ENCODE data around the gene SYNJ2BP.
"Not testable (repeated sequence)": the region's sequence is repeated elsewhere in the genome, so short reads cannot be mapped to it uniquely, and the experiment has no call there.

The SYNJ2BP gene, protein sequence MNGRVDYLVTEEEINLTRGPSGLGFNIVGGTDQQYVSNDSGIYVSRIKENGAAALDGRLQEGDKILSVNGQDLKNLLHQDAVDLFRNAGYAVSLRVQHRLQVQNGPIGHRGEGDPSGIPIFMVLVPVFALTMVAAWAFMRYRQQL

DNA sequence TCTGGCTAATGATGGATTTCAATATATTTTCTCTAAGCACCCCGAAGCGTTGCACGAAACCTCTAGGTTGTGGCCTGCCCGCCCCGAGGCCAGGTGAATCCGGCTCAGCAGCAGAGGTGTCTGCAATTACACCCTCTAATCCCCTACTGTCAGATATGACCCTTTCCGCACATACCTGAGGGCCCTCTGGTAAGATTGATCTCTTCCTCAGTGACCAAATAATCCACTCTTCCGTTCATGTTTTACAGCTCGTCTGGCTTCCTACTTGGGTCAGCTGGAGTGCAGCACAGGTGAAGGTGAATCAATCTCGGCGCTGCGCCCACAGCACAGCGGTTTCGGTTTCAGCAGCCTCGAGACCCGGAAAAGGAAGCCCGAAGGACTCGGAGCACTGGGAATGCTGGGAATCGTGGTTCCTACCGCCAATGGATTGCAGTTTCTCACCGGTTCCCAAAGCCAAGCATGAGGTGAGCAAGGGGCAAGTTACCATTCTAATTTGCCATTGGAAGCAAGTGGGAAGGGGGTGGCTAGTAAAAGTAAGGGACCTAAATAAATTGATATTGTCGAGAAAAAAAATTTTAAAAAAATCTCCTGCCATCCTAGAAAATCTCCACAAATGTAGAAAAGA, at the start of gene SYNJ2BP:
SYNJ2BP (minus strand) TSS at position 366 of the 625 bp plus-strand sequence; CDS start at position 239, 127 bp downstream.
- FAIRE-seq = no peak

DNA sequence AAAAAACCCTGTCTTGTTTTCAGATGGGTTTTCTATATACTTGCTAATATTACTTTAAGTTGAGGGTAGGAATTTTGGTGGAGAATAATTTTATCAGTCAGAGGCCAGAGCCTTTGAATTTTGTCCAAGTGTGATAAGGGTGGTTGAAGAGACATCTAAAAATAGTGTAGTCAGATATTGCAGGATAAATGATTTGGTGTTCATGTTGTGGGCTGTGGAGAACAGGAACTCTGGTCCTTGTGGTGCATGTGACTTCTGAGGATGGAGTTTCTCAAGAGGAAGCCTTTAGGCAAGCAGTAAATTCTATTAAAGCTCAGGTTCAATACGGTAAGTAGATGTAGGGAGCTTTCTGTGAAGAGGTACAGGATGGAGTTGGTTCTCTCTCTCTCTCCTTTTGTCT, 37.8 kb upstream of the SYNJ2BP start:
- no peak for FAIRE-seq

DNA sequence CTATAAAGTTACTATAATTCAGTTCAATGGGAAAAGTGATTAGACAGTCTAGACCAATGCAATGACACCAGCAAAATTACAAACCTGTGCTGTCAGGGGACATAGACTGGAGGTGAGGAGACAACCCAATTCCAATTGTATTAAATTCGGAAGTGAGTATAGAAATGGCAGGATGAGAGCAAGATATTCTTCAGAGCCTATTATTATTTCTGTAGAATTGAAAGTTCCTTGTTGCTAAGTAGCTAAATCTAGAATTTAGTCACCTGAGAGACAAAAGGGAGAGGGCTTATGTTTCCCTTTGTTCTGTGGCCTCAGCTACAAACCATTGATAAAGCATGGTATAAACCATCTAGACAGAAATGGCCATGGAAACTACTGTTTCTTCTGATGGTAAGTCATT, 35.0 kb upstream of the SYNJ2BP start, which contains the start of gene ADAM21:
ADAM21 (plus strand) TSS at position 301 of the 400 bp plus-strand sequence. CDS start 5,326 bp downstream, outside the sequence.
- FAIRE-seq = no peak

DNA sequence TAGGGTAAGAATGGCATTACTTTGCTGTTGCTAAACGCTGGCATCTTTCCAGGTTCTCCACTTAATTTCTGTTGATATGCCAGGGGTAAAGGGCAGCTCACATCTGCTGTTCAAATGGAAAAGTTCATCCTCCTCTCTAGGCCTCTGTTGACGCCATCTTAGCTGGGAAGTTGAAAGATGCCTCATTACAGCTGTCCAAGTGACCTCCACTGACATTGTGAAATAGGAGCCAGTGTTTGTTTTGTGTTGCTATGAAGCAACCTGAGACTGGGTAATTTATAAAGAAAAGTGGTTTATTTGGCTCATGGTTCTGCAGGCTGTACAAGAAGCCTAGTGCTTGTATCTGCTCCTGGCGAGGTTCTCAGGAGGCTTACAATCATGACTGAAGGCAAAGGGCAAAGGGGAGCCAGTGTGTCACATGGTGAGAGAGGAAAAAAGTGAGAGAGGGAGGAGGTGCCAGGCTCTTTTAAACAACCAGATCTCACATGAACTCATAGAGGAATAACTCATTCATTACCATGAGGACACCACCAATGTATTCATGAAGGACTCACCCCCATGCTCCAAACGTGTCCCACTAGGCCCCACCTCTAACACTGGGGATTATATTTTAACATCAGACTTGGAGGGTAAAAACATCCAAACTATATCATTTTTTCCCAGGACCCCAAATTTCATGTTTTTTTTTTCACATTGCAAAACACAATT, 31.9 kb upstream of the SYNJ2BP start:
- no peak for FAIRE-seq

DNA sequence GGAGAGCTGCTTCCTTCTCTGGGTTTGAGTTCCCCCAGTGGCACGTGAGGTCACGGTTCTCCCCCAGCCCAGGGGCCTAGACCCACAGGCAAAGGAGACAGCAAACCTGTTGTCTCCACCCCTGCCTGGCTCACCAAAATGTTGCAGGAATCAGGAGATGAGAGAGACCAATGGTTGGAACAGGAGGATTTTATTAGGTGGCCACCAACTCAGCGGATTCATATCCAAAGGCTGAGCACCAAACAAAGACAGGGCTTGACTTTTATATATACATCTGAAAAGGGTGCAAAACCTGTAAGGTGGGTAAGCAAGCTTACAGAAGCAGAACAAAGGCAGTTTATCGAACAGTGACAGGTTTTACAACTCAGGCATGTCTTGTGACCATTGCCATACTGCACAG, 25.9 kb upstream of the SYNJ2BP start:
- no peak for FAIRE-seq

DNA sequence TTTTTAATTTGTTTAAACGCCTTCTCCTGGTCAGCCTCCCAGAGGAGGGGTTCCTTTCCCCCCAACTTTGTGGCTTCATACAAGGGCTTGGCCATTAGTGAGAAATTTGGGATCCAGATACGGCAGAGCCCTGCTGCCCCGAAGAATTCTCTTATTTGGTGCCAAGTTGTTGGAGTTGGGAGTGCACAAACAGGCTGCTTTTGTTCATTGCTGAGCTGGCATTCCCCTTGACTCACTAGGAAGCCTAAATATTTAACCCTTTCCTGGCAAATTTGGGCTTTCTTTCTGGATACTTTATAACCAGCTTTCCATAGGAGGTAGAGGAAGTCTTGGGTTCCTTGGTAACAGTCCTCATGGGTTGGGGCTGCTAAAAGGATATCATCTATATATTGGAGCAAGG, 24.8 kb upstream of the SYNJ2BP start:
- no peak for FAIRE-seq

DNA sequence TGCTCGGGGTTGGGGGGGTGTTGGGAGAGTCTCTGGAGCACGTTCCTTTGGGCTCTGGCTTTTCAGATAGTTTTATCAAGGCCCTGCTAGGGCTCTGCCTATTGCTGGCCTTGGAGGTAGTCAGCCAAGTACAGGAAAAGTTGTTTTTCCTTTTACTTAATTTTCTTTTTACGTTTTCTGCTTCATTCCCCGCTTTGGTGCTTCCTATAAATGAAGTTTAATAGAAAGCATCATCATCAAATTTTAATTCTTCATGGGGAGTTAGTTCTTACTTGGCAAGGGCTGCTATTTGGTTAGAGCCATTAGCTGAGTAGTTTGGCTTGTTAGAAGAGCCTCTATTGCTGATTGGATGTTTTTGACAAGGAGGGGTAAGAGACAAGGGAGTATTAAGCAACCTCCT, 20.0 kb upstream of the SYNJ2BP start:
- FAIRE-seq = no peak

DNA sequence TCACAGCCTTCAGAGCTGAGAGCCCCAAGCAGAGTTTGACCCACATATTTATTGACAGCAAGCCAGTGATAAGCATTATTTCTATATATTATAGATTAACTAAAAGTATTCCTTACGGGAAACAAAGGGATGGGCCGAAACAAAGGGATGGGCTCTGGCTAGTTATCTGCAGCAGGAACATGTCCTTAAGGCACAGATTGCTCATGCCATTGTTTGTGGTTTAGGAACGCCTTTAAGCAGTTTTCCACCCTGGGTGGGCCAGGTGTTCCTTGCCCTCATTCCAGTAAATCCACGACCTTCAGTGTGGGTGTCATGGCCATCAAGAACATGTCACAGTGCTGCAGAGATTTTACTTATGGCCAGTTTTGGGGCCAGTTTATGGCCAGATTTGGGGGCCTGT, 9.7 kb upstream of the SYNJ2BP start:
- not testable (repeated sequence) for FAIRE-seq

DNA sequence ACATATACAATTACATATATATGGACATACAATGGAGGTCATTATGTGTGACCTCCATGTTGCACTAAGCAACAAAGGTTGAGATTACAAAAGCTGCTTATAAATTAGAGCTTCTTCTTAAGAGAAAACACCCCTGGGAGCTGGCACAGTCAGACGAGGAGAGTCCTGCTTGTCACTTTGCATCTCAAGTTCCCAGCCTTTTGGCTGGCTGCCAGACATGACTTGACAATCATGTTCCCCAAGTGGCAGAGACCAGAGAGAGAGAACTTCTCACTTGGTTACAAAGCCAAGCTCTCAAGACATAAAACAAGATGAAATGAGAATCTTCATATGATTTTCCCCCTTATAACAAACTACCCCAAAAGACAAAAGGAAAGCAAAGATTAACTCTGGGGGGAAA, 8.5 kb upstream of the SYNJ2BP start:
- FAIRE-seq = no peak

DNA sequence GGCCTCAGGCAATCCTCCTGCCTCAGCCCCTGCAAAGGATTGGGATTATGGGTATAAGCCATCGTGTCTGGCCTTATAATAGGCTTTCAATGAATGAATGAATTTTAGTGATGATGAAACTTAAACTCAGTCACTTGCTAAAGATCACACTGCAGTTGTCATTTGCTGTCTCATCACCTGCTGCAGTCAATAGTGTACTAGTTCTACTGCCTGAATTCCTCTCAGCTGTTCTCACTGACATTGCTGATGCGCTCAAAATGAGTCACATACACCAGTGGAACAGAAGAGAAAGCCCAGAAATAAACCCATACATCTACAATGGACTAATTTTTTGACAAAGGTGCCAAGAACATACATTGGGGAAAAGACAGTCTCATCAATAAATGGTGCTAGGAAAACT, 5.6 kb upstream of the SYNJ2BP start:
- no peak for FAIRE-seq

DNA sequence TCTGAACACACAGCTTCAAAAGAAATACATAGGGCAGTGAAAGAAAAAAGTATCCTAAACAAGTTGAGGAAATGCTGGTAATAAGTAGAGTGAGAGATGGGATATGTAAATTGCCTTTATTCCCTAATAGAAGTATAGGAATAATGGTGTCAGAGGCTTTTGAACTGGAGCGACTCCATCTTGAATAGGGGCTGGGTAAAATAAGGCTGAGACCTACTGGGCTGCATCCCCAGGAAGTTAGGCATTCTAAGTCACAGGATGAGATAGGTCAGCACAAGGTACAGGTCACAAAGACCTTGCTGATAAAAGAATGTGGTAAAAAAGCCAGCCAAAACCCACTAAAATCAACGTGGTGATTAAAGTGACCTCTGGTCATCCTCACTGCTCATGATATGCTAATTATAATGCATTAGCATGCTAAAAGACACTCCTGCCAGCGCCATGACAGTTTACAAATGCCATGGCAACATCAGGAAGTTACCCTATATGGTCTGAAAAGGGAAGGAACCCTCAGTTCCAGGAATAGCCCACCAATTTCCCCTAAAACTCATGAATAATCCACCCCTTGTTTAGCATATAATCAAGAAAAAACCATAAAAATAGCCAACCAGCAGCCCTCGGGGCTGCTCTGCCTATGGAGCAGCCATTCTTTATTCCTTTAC, 2.5 kb upstream of the SYNJ2BP start:
- FAIRE-seq = not testable (repeated sequence)

DNA sequence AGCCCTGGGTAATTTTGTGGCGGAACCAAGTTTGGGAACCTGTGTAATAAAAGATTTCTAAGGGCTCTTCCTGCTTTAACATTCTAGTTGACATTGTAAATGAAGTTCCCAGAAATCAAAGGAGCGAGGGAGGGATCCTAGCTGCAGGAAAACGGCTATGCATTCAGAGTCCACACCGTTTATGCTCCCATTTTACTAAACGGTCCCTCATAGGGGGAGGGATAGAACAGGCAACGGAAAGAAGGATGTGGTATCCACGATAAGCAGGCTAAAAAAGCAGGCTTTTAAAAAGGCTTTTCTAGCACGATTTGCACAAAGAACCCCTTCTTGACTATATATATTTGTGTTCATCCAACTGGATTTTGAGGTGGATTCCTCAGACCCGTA, 559 bp downstream of the SYNJ2BP start:
- no peak for FAIRE-seq

DNA sequence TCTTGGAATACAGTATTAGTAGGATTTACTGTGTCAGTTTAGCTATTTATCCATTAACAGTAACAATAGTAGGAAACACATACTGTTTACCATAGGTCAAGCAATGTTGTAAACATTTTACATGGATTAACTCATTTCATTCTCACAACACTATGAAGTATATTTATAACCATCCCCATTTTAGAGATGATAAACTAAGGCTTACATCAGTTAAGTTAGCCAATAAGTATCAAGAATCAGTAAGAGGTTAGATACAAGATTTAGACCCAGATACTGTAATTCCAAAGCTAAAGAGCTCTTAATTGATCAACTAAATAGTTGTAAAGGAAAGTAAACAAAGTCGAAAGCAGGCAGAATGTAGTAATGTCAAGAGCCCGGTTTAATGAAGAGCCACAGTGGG, 1.1 kb downstream of the SYNJ2BP start:
- no peak for FAIRE-seq

DNA sequence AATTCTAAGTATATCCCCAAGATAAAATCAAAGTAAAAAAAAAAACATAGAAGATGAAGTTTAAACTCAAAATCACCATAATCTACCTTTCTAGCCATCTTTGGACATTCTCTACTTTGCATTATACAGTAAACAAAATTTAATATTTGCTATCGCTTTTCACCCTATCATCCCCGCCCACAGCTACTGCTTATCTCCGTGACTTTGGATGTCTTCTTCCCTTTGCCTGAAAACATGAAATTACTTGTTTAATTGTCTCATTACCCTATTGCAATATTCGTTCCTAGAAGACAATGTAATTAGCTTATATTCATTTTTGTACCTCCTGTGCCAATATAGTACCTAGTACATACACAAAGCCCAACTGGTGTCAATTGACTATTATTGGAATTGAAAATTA, 9.3 kb downstream of the SYNJ2BP start:
- no peak for FAIRE-seq

DNA sequence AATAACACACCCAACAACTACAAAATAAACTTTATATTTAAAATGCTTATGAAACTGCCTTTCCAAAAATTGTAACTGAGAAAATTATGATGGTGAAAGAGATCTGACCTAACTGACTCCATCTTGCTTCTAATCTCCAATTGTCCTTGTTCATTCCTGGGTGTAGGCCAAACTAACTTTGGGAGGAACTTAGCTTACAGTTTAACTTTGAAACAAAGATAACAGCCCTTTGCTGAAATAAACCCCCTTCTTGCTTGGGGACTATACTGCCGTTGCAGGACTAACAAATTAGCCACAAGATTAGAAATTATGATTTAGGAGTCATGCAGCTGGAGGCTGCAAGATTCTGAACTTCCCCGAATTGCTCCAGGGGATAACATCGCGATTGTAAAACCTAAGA, 10.7 kb downstream of the SYNJ2BP start:
- not testable (repeated sequence) for FAIRE-seq

DNA sequence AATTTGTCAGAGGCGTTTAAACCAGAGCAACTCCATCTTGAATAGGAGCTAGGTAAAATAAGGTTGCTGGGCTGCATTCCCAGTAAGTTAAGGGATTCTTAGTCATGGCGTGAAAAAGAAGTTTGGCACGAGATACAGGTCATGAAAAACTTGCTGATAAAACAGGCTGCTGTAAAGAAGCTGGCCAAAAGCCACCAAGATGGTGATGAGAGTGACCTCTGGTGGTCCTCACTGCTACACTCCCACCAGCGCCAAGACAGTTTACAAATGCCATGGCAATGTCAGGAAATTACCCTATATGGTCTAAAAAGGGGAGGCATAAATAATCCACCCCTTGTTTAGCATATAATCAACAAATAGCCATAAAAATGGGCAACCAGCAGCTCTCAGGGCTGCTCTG, 13.6 kb downstream of the SYNJ2BP start:
- not testable (repeated sequence) for FAIRE-seq

DNA sequence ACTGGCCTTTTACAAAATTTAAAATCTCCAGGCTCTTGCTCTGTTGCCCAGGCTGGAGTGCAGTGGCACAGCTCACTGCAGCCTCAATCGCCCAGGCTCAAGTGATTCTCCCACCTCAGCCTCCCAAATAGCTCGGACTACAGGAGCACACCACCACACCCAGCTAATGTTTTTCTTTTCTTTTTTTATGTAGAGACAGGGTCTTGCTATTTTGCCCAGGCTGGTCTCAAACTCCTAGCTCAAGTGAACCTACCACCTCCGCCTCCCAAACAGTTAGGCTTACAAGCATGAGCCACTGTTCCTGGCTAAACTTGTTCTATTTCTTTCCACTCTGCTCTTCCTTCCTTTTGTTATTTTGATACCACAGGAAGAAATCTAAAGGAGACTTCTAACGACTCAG, 15.2 kb downstream of the SYNJ2BP start:
- FAIRE-seq = no peak

DNA sequence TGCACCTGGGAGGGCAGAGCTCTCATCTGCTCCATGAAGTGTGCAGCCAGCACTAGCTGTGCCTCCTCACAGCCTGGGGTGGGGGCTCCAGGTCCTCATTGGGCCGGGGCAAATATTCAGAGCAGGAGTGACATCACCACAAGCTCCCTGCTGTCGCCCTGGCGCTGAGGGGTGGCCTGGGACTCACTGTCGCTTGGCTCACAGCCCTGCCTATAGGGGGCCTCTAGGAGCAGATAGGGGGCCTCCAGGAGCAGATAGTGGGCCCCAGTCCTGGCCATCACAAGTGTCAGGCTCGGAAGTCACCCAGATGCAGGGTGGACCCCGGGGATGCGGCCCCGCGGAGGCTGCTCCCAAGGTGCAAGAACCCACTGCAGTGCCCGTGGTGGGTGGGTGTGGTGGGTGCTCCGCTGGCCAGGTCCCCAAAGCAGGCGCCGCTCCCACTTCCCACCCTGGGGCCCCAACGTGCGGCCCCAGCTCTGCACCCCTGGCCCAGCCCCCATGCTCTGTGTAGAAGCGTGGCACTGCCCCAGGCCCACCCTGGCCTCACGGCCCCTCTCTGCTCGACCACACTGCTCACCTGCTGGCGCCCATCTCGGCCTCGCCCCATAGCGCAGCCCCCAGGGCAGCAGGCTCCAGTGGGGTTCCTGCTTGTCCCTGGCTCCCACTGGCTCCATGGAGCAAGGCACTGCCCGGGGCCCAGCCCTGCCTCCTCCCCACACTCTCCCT, 18.0 kb downstream of the SYNJ2BP start:
- FAIRE-seq = no peak

DNA sequence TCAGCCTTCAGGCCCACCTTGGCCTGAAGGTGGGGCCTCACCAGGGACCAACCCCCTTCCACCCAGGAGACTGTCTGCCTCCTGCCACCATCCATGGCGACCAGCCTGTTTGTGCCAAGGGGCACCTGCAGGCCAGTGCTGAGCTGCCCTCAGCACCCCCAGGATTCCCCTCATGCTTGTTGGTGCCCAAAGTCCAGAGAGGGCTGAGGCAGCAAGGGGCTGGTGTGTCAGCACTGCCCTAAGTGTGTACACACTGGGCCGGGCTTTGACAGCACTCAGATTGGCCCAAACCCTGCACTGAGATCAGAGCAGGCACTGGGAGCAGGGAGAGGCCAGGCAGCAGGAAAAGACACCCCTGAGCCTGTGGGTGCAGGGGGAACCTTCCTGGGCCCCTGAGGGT, 18.6 kb downstream of the SYNJ2BP start:
- FAIRE-seq = no peak

DNA sequence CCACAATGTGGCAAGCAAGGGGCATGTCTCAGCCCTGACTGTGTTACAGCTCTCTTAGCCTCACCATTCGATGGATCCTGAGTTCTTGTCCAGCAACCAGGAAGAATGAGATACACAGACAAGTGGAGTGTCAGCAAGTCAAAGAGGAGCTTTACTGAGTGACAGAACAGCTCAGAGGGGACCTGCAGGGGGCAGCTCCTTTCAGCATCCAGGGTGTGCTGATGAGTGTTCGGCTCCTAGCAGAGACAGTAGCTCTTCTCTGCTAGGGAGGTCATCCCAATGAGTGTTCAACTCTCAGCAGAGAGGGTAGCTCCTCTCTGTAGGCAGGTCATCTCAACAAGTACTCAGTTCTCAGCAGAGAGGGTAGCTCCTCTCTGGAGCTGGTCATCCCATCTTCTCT, 19.1 kb downstream of the SYNJ2BP start:
- FAIRE-seq = no peak

DNA sequence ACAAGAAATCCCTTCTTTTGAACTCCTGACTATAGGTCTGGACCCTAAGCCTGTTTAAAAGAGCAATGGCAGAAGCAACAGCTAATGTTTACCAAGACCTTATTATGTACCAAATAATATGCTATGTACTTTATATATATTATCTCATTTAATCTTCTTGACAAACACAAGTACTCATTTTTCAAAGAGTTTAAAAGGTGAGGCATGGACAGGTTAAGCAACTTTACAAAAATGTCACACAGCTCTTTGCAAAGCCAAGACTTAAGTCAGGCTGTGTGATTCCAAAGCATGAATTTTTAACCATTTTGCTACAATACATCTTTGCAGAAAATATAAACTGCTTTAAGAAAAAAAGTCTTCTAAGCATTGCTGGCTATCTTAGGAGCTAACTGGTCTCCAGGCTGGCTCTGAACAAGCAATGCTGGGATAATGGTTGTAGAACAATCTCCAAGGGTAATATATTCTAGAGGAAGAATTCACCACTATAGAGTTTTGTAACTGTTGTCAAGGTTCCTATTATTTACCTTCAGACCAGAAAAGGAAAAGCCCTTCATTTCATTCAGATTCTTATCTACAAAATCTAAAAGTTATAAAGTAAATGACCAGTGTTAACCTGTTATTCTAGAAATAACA, 22.1 kb downstream of the SYNJ2BP start:
- FAIRE-seq = no peak

DNA sequence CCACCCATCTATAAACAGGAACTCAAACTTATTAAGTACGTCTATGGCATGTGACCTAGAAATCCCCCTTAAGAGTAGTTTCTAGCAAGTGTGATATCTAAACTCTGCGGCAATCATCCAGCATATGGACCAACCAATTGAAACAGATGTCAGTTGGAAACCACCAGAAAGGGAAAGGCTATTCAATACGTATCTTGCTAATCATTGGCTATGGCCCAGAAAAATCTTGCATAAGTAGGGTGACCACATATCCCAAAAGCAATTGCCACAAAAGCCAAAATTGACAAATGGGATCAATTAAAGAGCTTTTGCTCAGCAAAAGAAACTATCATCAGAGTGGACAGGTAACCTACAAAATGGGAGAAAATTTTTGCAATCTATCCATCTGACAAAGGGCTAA, 24.2 kb downstream of the SYNJ2BP start:
- FAIRE-seq = no peak

Data from TTC549 (cell line).